Sigmoid colon (tissue), 7 donors: ENCODE results near the gene OR9A4. TPM values are rescaled to one million over a fixed set of nuclear protein-coding genes. Genes with fewer than 3 reads are reported as not detected.

Experiments used
- DNase-seq: peaks from one replicate; pipeline ENCODE4 v3.0.0-alpha.2; 2019
- H3K27ac ChIP-seq, 4 donors: fragments of 200-600 bp; sonication (generic); one replicate each; pipeline ENCODE4 v1.5.1; 2016 to 2019; ENCODE audit warnings: mild to moderate bottlenecking in 1 of 4
- H3K27me3 ChIP-seq, 3 donors: fragments of 200-600 bp; sonication (generic); one replicate each; pipeline ENCODE4 v1.5.1; 2019; ENCODE audit warnings: mild to moderate bottlenecking in 1 of 3
- H3K36me3 ChIP-seq, 4 donors: fragments of 200-600 bp; sonication (generic); one replicate each; pipeline ENCODE4 v1.5.1; 2016 to 2019
- H3K4me1 ChIP-seq, 4 donors: fragments of 200-600 bp; sonication (generic); one replicate each; pipeline ENCODE4 v1.5.1; 2017 to 2019
- H3K4me3 ChIP-seq, 4 donors: fragments of 200-600 bp; sonication (generic); one replicate each; pipeline ENCODE4 v1.5.1; 2017 to 2019; ENCODE audit warnings: mild to moderate bottlenecking in 2 of 4, moderate library complexity in 1 of 4
- H3K9me3 ChIP-seq, 4 donors: fragments of 200-600 bp in 3 of 4; sonication (generic) in 3 of 4; one replicate each; pipeline versions ENCODE4 v1.5.1 to v1.6.1; 2013 to 2019
- CTCF ChIP-seq, 4 experiments: fragments of 450-650 bp in 3 of 4; fragments of 200-600 bp in 1 of 4; IDR thresholded peaks; one replicate each; pipeline ENCODE4 v1.5.1; 2016 to 2019; ENCODE audit warnings: antibody characterized with exemption in 4 of 4, mild to moderate bottlenecking in 3 of 4, moderate library complexity in 2 of 4
- EP300 ChIP-seq, 4 donors: sonication (generic); formaldehyde crosslinking; IDR thresholded peaks; one replicate each; pipeline ENCODE4 v1.6.1; 2017; ENCODE audit warnings: antibody characterized with exemption in 4 of 4
- POLR2A ChIP-seq, 2 donors: fragments of 450-650 bp; IDR thresholded peaks; one replicate each; pipeline ENCODE4 v1.6.1; 2016; ENCODE audit warnings: antibody characterized with exemption in 2 of 2, mild to moderate bottlenecking in 2 of 2, moderate library complexity in 2 of 2
- POLR2AphosphoS5 ChIP-seq, 4 donors: sonication (generic); formaldehyde crosslinking; IDR thresholded peaks; one replicate each; pipeline ENCODE4 v1.6.1; 2017; ENCODE audit warnings: antibody characterized with exemption in 4 of 4
- WGBS, 2 donors: extraction: QIAGEN DNeasy Blood & Tissue Kit; methylation state at CpG; one replicate each; pipeline ENCODE4 v1.1.7; 2013; 5-methylcytosine and 5-hydroxymethylcytosine counted together
- intact Hi-C: fragments of 100-400 bp; cut with DNase I; formaldehyde crosslinking; loops from one replicate; pipeline ENCODE4 v1.15.1; 2023
- polyA plus RNA-seq, 3 donors: library from polyadenylated mRNA; stranded (reverse); fragments of 200-250 nt; gene quantifications; one replicate each; pipeline ENCODE4 v1.2.3, GENCODE V29; 2013
- total RNA-seq, 4 donors: library from RNA; depleted of rRNA; stranded (reverse); fragments of >200 nt; gene quantifications; one replicate each; pipeline ENCODE4 v1.1.0, GENCODE V29; 2016
- donor health status: healthy with polysubstance abuse.
- donor health status: Bipolar disorder and iron deficiency.
- donor health status: healthy.

Gene OR9A4
- total and polyA plus RNA-seq, 7 donors = not detected

DNA sequence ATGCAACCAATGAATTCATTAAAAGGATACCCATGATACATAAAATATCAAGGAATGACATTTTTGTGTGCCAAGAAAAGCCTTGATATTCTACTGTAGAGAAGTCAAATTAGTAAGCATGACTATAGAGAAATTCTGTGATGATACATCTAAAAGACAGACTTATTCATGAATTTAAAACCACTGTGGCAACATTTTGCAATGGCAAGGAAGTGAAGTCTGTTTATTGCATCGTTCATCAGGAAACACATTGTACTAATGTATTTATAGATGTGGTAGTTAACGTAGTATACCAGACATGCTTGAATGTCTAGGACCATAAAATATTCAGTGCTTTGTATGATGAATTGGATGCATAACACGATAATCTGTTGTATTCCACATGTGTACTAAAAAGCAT, 39.9 kb downstream of the OR9A4 start:
- no peak for TF ChIP-seq POLR2A (IDR thresholded peaks at IDR 0.05)
- TF ChIP-seq POLR2AphosphoS5 (IDR thresholded peaks at IDR 0.05) = peak in 1 of 4 donors; percentile 20
- TF ChIP-seq EP300 (IDR thresholded peaks at IDR 0.05) = no peak
- TF ChIP-seq CTCF (IDR thresholded peaks at IDR 0.05) = no peak
- Histone ChIP-seq H3K27me3 (no peaks in the 10 kb centered on the region), H3K4me1 (no peaks in the 10 kb centered on the region), H3K27ac (no peak overlapping the region), H3K9me3 (no peaks in the 10 kb centered on the region), H3K36me3 (no peaks in the 10 kb centered on the region), H3K4me3 (no peak overlapping the region)
- 31 to 35% methylated on average over 3 of the region's 3 CpGs for WGBS, 2 donors
- intact Hi-C loops = no loop called here
- no peak for DNase-seq

DNA sequence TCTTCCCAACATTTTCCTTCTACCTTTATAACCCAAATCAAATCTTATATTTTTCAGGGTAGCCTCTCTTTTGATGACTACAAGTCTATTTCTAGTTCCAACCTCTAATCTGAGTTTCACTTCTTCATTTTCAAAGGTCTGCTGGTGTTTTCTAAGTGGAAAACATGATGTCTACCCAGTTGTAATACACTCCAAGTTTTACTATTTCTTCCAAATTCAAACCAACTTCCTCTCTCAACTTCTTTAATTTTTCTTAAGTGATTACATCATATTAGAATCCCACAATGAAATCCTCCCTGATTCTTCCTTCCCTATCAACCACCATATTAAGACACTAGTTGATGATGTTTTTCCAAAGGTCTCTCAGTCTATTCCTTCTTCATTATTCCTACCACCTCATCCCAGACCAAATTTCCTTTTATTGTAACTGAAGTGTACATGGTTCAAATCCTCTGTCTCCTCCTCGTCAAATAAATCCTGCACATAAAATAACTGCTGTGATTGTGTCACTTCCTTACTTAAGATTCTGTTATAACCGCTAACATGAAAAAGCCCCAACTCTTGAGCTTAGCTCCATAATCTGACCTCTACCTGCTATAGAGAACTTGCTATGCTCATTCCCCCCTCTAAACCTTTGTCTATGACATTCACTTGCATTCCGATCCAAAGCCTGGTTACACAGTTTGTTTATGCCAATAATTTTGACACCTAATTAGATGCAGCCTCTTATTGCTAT, 44.7 kb downstream of the OR9A4 start:
- no peaks in the 10 kb centered on the region for H3K4me1 ChIP-seq
- no peak overlapping the region for H3K27ac ChIP-seq
- intact Hi-C loops = no loop called here
- H3K36me3 ChIP-seq = no peaks in the 10 kb centered on the region
- no peak for DNase-seq
- H3K27me3 ChIP-seq = no peaks in the 10 kb centered on the region
- WGBS, 2 donors = 81 to 87% methylated on average over 3 of the region's 3 CpGs
- no peak overlapping the region for H3K4me3 ChIP-seq
- TF ChIP-seq EP300 (IDR thresholded peaks at IDR 0.05) (no peak), CTCF (IDR thresholded peaks at IDR 0.05) (no peak), POLR2A (IDR thresholded peaks at IDR 0.05) (no peak), POLR2AphosphoS5 (IDR thresholded peaks at IDR 0.05) (no peak)
- H3K9me3 ChIP-seq = no peaks in the 10 kb centered on the region

Other genes with a start within 250 kb of the OR9A4 start
- gene DENND11, start 214.2 kb upstream of the OR9A4 start, total RNA-seq = 10 to 100 TPM; 14.3 to 17.1 (median 15.6) TPM
- 10 to 100 TPM in 2 of 3 donors, 1 to 10 TPM in 1; 6.0 to 13.4 (median 11.1) TPM for gene DENND11, start 214.2 kb upstream of the OR9A4 start, polyA plus RNA-seq
- not detected for gene WEE2, start 208.0 kb upstream of the OR9A4 start, total RNA-seq
- under 1 TPM in 1 of 3 donors, not detected in 2; 0.20 TPM for gene WEE2, start 208.0 kb upstream of the OR9A4 start, polyA plus RNA-seq
- gene SSBP1, start 178.0 kb upstream of the OR9A4 start, total RNA-seq = 100 to 1,000 TPM in 3 of 4 donors, 10 to 100 TPM in 1; 77.0 to 137 (median 121) TPM
- 100 to 1,000 TPM; 174 to 205 (median 190) TPM for gene SSBP1, start 178.0 kb upstream of the OR9A4 start, polyA plus RNA-seq
- gene TAS2R3, start 152.3 kb upstream of the OR9A4 start, total RNA-seq = 1 to 10 TPM in 2 of 4 donors, under 1 TPM in 2; 0.66 to 3.8 (median 1.3) TPM
- under 1 TPM in 1 of 3 donors, not detected in 2; 0.71 TPM for gene TAS2R3, start 152.3 kb upstream of the OR9A4 start, polyA plus RNA-seq
- 1 to 10 TPM; 1.1 to 1.5 (median 1.4) TPM for gene TAS2R4, start 139.7 kb upstream of the OR9A4 start, total RNA-seq
- gene TAS2R4, start 139.7 kb upstream of the OR9A4 start, polyA plus RNA-seq = under 1 TPM in 1 of 3 donors, not detected in 2; 0.48 TPM
- gene TAS2R5, start 126.2 kb upstream of the OR9A4 start, total RNA-seq = 1 to 10 TPM in 3 of 4 donors, under 1 TPM in 1; 0.99 to 3.7 (median 2.1) TPM
- gene TAS2R5, start 126.2 kb upstream of the OR9A4 start, polyA plus RNA-seq = 1 to 10 TPM in 1 of 3 donors, not detected in 2; 1.3 TPM
- gene PRSS37, start 74.9 kb upstream of the OR9A4 start, total RNA-seq = not detected
- gene PRSS37, start 74.9 kb upstream of the OR9A4 start, polyA plus RNA-seq = not detected
- under 1 TPM in 2 of 4 donors, not detected in 2; 0.33 to 0.83 TPM for gene CLEC5A, start 30.6 kb downstream of the OR9A4 start, total RNA-seq
- gene CLEC5A, start 30.6 kb downstream of the OR9A4 start, polyA plus RNA-seq = 1 to 10 TPM in 1 of 3 donors, under 1 TPM in 2; 0.03 to 1.8 (median 0.60) TPM
- gene TAS2R38, start 57.4 kb downstream of the OR9A4 start, total RNA-seq = not detected
- gene TAS2R38, start 57.4 kb downstream of the OR9A4 start, polyA plus RNA-seq = not detected
- gene MGAM, start 79.5 kb downstream of the OR9A4 start, total RNA-seq = under 1 TPM in 3 of 4 donors, not detected in 1; 0.28 to 0.68 (median 0.36) TPM
- gene MGAM, start 79.5 kb downstream of the OR9A4 start, polyA plus RNA-seq = under 1 TPM; 0.35 to 0.60 (median 0.46) TPM
- gene MGAM2, start 195.3 kb downstream of the OR9A4 start, total RNA-seq = under 1 TPM in 2 of 4 donors, not detected in 2; 0.28 to 0.71 TPM
- 1 to 10 TPM in 2 of 3 donors, under 1 TPM in 1; 0.69 to 2.1 (median 1.2) TPM for gene MGAM2, start 195.3 kb downstream of the OR9A4 start, polyA plus RNA-seq